Endothelial cell of umbilical vein (primary cell): ENCODE measurements around the gene HSPB1. TPM values are rescaled to one million over a fixed set of nuclear protein-coding genes. Genes with fewer than 3 reads are reported as not detected.
"Not testable (repeated sequence)": the region's sequence is repeated elsewhere in the genome, so short reads cannot be mapped to it uniquely, and the experiment has no call there.

Experiments
- BruUV-seq: library from RNA; stranded (reverse); fragments of 400-500 nt; replicated peaks from 2 replicates; lab custom pipeline; 2021; lab: Mats Ljungman, UMichigan
- CTCF ChIA-PET: fragments of 300-600, 350-600 bp; sonication (Branson Sonifier 250); formaldehyde crosslinking; loops from one replicate; lab custom pipeline; 2021; ENCODE audit warnings: antibody characterized with exemption, inconsistent platforms; lab: Charles Lee
- POLR2A ChIA-PET: fragments of 300-600, 350-600 bp; sonication (Branson Sonifier 250); formaldehyde crosslinking; loops from one replicate; lab custom pipeline; 2021; ENCODE audit warnings: antibody characterized with exemption, inconsistent platforms; lab: Charles Lee
- DNase-seq: peaks from one replicate; pipeline ENCODE4 v3.0.0-alpha.2; 2011; ENCODE audit warnings: low read depth, low spot score
- FAIRE-seq: peaks from 2 replicates; lab custom pipeline; 2011; peaks lifted over from hg19 to GRCh38; lab: Jason Lieb, UNC
- H2AFZ ChIP-seq: 2 replicates; pipeline ENCODE4 v1.6.0; 2012; ENCODE audit warnings: low read depth, low read length, control low read depth, inconsistent platforms
- H3K27ac ChIP-seq: 2 replicates; pipeline ENCODE4 v1.5.1; 2011; ENCODE audit warnings: low read depth, mild to moderate bottlenecking, control low read depth, low read length, moderate library complexity; ENCODE audit not compliant: insufficient read depth
- H3K27me3 ChIP-seq, 2 experiments: 2 replicates each; pipeline versions ENCODE4 v1.6.0 to v1.6.1; 2011; ENCODE audit warnings: low read length in 2 of 2, mixed read lengths in 1 of 2; ENCODE audit not compliant: control insufficient read depth in 2 of 2, insufficient read depth in 2 of 2
- H3K36me3 ChIP-seq, 2 experiments: 2 replicates in 1 of 2; 3 replicates in 1 of 2; pipeline ENCODE4 v1.5.1; 2011; ENCODE audit warnings: low read length in 2 of 2, mild to moderate bottlenecking in 1 of 2, moderate library complexity in 1 of 2; ENCODE audit not compliant: control insufficient read depth in 2 of 2, insufficient read depth in 2 of 2; ENCODE audit errors: extremely low read depth in 1 of 2
- H3K4me1 ChIP-seq: 3 replicates; pipeline ENCODE4 v1.5.1; 2011; ENCODE audit warnings: mild to moderate bottlenecking, low read length; ENCODE audit not compliant: control insufficient read depth, insufficient read depth; ENCODE audit errors: extremely low read depth
- H3K4me2 ChIP-seq: 2 replicates; pipeline ENCODE4 v1.6.1; 2011; ENCODE audit warnings: low read length, control low read depth, mixed read lengths; ENCODE audit not compliant: insufficient read depth
- H3K4me3 ChIP-seq, 3 experiments: fragments of 200-600 bp in 1 of 3; sonication (generic), shearing (Covaris generic) in 1 of 3; replicated peaks in 1 of 3; 2 replicates each; pipeline ENCODE4 v1.5.1; 2011 to 2016; ENCODE audit warnings: control low read depth in 3 of 3, low read length in 3 of 3, mild to moderate bottlenecking in 2 of 3, inconsistent platforms in 1 of 3, low read depth in 1 of 3, moderate library complexity in 1 of 3; ENCODE audit not compliant: insufficient read depth in 1 of 3
- H3K79me2 ChIP-seq: 2 replicates; pipeline ENCODE4 v1.6.0; 2012; ENCODE audit warnings: low read length, inconsistent platforms; ENCODE audit not compliant: control insufficient read depth, insufficient read depth
- H3K9ac ChIP-seq: replicated peaks from 2 replicates; pipeline ENCODE3; 2011; ENCODE audit warnings: low read length, control low read depth; ENCODE audit not compliant: insufficient read depth; ENCODE audit errors: extremely low read depth
- H3K9me1 ChIP-seq: replicated peaks from 3 replicates; pipeline ENCODE4 v1.6.0; 2011; ENCODE audit warnings: mild to moderate bottlenecking, low read length; ENCODE audit not compliant: control insufficient read depth, insufficient read depth; ENCODE audit errors: extremely low read depth
- H3K9me3 ChIP-seq: replicated peaks from 2 replicates; pipeline ENCODE4 v1.5.1; 2012; ENCODE audit warnings: low read length, inconsistent platforms; ENCODE audit not compliant: control insufficient read depth, insufficient read depth
- H4K20me1 ChIP-seq: replicated peaks from 2 replicates; pipeline ENCODE3; 2011; ENCODE audit warnings: mild to moderate bottlenecking, low read length; ENCODE audit not compliant: control insufficient read depth, insufficient read depth; ENCODE audit errors: extremely low read depth
- EZH2 ChIP-seq: IDR thresholded peaks from 2 replicates; pipeline ENCODE4 v1.6.1; 2012; ENCODE audit warnings: borderline replicate concordance, low read depth, mild to moderate bottlenecking, moderate library complexity, low read length, inconsistent platforms; ENCODE audit not compliant: severe bottlenecking
- MYC ChIP-seq: IDR thresholded peaks from one replicate; pipeline ENCODE4 v1.6.1; 2011; ENCODE audit warnings: mild to moderate bottlenecking, low read depth, low read length
- POLR2A ChIP-seq: IDR thresholded peaks from 2 replicates; pipeline ENCODE4 v1.6.1; 2012; ENCODE audit warnings: low read depth, mild to moderate bottlenecking, control low read depth, low read length
- POLR2AphosphoS5 ChIP-seq: IDR thresholded peaks from 2 replicates; pipeline ENCODE4 v1.6.1; 2012; ENCODE audit warnings: low read depth, mild to moderate bottlenecking, control low read depth, low read length, moderate library complexity; ENCODE audit not compliant: insufficient read depth
- dilution Hi-C: fragments of 300-500 bp; cut with MboI; formaldehyde crosslinking; loops from one replicate; pipeline ENCODE4 v1.15.0; 2019; ENCODE audit warnings: low sequenced_read_pairs; ENCODE audit not compliant: extremely low pct_ligation_motif_present
- intact Hi-C: fragments of 100-400 bp; cut with micrococcal nuclease; formaldehyde crosslinking; loops from one replicate; pipeline ENCODE4 v1.10.0; 2022
- polyA plus RNA-seq, 4 experiments: library from polyadenylated mRNA; depleted of rRNA in 3 of 4; stranded (reverse) in 3 of 4; unstranded in 1 of 4; fragments of >200 nt; gene quantifications; 2 replicates each; pipeline versions ENCODE4 v1.2.1 to v1.2.3, GENCODE V29; 2011 to 2012; ENCODE audit warnings: missing spikeins in 1 of 4
- total RNA-seq: library from RNA; stranded (reverse); gene quantifications from 2 replicates; pipeline ENCODE4 v1.2.3, GENCODE V29; 2021

Gene HSPB1
- total and polyA plus RNA-seq, 2 donors (not counting 3 experiments of a cell fraction or from before 2014, with no cell fraction given) = 1,748 to 3,130 TPM

DNA sequence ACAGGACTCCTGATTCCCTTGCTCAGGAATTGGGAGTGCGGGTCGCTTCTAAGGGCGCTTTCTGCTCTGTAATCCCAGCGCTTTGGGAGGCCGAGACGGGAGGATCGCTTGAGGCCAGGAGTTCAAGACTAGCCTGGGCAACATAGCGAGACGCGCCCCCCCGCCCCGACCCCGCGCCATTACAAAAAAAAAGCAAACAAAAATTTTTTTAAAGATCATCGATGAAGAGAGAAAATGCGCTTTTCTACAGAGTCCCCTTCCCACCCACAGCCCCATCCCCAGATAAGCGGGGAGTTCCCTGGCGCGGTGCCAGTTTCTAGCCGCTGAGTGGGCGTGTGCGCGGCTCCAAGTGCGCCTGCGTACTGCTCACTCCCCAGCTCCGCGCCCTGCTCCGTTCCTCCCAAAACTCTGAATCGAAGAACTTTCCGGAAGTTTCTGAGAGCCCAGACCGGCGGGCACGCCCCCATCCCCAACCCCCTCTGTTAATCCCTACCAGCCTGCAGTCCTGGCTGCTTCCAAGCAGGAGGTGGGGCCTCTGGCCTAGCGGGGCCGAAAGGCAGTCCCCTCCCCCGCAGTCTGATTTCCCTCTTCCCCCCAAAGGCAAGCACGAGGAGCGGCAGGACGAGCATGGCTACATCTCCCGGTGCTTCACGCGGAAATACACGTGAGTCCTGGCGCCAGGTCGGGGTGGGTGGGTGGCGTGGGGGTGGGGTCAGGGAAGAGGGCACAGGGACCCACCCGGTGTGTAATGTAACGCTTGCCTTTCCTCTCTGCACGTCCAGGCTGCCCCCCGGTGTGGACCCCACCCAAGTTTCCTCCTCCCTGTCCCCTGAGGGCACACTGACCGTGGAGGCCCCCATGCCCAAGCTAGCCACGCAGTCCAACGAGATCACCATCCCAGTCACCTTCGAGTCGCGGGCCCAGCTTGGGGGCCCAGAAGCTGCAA is 1.0 kb downstream of the HSPB1 start:
- no peak for FAIRE-seq

DNA sequence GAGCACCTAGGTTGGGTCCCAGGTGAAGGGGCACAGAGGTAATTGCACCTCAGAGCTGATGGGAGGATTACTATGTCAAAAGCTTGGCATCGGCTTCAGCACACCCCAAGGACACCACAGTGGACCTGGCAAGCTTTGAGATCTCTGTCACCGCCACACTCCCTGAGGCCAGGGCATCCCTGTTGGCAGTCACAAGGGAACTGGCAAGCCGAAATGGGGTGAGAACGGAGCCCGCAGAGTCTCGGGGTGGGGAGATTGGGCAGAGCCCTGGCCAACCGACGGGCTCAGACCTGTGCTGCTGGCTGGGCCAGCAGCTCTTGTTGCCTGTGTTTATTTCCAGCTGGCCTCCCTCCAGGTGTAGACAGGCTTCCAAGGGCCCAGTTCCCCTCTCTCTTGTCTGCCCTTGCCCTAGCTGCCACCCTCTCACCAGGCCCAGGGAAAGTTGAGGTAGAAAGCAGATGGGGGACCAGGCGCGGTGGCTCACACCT is 2.5 kb downstream of the HSPB1 start:
- CTCF ChIA-PET = interaction anchor here (0.6 to 11.9 kb wide), 6 partner anchors 10 to 102 kb away, joined by 3 to 132 read pairs (median 3); no protein-coding TSS in a partner anchor
- peaks cover 7 to 10% of the 10 kb centered on the region in 2 experiments for H3K36me3 ChIP-seq
- peaks cover 19% of the 10 kb centered on the region for H3K4me1 ChIP-seq
- H4K20me1 ChIP-seq = no peaks in the 10 kb centered on the region
- dilution Hi-C loops (no loop called here), intact Hi-C loops (no loop called here)
- H3K9ac ChIP-seq = no peak overlapping the region
- H2AFZ ChIP-seq = no peak overlapping the region
- peak overlapping the region in 2 of 3 experiments; percentile 5 to 79 for H3K4me3 ChIP-seq
- H3K4me2 ChIP-seq = peak overlapping the region; percentile 71
- H3K9me1 ChIP-seq = no peaks in the 10 kb centered on the region
- DNase-seq (no peak), FAIRE-seq (peak; percentile 8)
- no TSS peak for BruUV-seq
- no peaks in the 10 kb centered on the region for H3K9me3 ChIP-seq
- H3K79me2 ChIP-seq = peaks cover 20% of the 10 kb centered on the region
- no peaks in the 10 kb centered on the region for H3K27me3 ChIP-seq
- TF ChIP-seq MYC (no peak), POLR2AphosphoS5 (peak; percentile 76), POLR2A (peak; percentile 75)
- POLR2A ChIA-PET = interaction anchor here (0.6 to 1.6 kb wide), 2 partner anchors 10 to 1232 kb away, joined by 4 to 10 read pairs; partner anchors contain the start of gene PTPN12
- H3K27ac ChIP-seq = no peak overlapping the region

More for the DNA sequence above, 1.0 kb downstream of the HSPB1 start:
- Histone ChIP-seq H2AFZ (no peak overlapping the region), H3K27me3 (no peaks in the 10 kb centered on the region), H3K4me2 (peak overlapping the region; percentile 71), H3K4me1 (peaks cover 19% of the 10 kb centered on the region), H3K9me3 (no peaks in the 10 kb centered on the region), H3K4me3 (peak overlapping the region; percentile 79 to 97 (median 84)), H3K36me3 (peaks cover 7 to 10% of the 10 kb centered on the region in 2 experiments), H3K79me2 (peaks cover 20% of the 10 kb centered on the region), H3K27ac (peak overlapping the region; percentile 73), H4K20me1 (no peaks in the 10 kb centered on the region), H3K9ac (peak overlapping the region; percentile 87), H3K9me1 (no peaks in the 10 kb centered on the region)
- peak; percentile 91 for DNase-seq
- ChIA-PET CTCF (interaction anchor here (0.7 to 2.6 kb wide), 3 partner anchors 11 to 108 kb away, joined by 3 to 30 read pairs (median 8); no protein-coding TSS in a partner anchor), POLR2A (interaction anchor here (0.7 to 2.8 kb wide), 4 partner anchors 9 to 12 kb away, joined by 5 to 55 read pairs (median 12); no protein-coding TSS in a partner anchor)
- TF ChIP-seq MYC (no peak), EZH2 (no peak), POLR2AphosphoS5 (peak; percentile 62)
- dilution Hi-C loops (no loop called here), intact Hi-C loops (loop anchor here (1.0 kb wide), 1 partner anchor 11 kb away; no protein-coding TSS in a partner anchor)
- no TSS peak for BruUV-seq

DNA sequence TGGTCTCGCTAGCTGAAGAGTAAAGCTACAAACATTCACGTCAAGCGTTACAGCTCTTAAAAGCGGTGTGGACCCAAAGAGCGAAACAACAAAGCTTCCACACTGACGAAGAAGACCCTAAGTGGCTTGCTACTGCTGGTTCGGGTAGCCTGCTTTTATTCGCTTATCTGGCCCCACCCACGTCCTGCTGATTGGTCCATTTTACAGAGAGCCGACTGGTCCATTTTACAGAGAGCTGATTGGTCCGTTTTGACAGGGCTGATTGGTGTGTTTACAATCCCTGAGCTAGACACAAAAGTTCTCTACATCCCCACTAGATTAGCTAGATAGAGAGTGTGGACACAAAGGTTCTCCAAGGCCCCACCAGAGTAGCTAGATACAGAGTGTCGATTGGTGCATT is 6.4 kb downstream of the HSPB1 start:
- H2AFZ ChIP-seq, H4K20me1 ChIP-seq, H3K4me2 ChIP-seq, H3K9me3 ChIP-seq, H3K27me3 ChIP-seq, BruUV-seq, H3K27ac ChIP-seq, DNase-seq, FAIRE-seq, dilution Hi-C loops, H3K4me3 ChIP-seq, H3K9ac ChIP-seq, H3K79me2 ChIP-seq, H3K36me3 ChIP-seq, H3K9me1 ChIP-seq, intact Hi-C loops: not testable (repeated sequence)
- POLR2A ChIA-PET = interaction anchor here (0.7 kb wide), 1 partner anchor 16 kb away, joined by 3 read pairs; no protein-coding TSS in a partner anchor
- CTCF ChIA-PET = interaction anchor here (1.4 to 11.9 kb wide), 2 partner anchors 17 to 46 kb away, joined by 4 to 132 read pairs; no protein-coding TSS in a partner anchor
- H3K4me1 ChIP-seq = peaks cover 16% of the 10 kb centered on the region
